Transverse colon (tissue), 4 donors: ENCODE data around the gene C19orf12. TPM values are rescaled to one million over a fixed set of nuclear protein-coding genes. Genes with fewer than 3 reads are reported as not detected.
A peak's percentile ranks its signal among the peaks of the same experiment; 100 is the strongest.

Source experiments
- DNase-seq: peaks from one replicate; pipeline ENCODE4 v3.0.0-alpha.2; 2019
- H3K27ac ChIP-seq, 4 donors: fragments of 200-600 bp; sonication (generic); 2 replicates each; pipeline ENCODE4 v1.5.1; 2016 to 2018; ENCODE audit warnings: inconsistent platforms in 4 of 4
- H3K27me3 ChIP-seq: fragments of 200-600 bp; sonication (generic); 2 replicates; pipeline ENCODE4 v1.5.1; 2017; ENCODE audit warnings: inconsistent platforms
- H3K36me3 ChIP-seq, 4 donors: fragments of 200-600 bp; sonication (generic); 2 replicates each; pipeline ENCODE4 v1.5.1; 2017 to 2019; ENCODE audit warnings: inconsistent platforms in 4 of 4
- H3K4me1 ChIP-seq, 4 donors: fragments of 200-600 bp; sonication (generic); 2 replicates each; pipeline ENCODE4 v1.5.1; 2017 to 2020; ENCODE audit warnings: inconsistent platforms in 4 of 4
- H3K4me3 ChIP-seq, 4 donors: fragments of 200-600 bp; sonication (generic); 1 replicate in 1 of 4; 2 replicates in 3 of 4; pipeline versions ENCODE4 v1.5.1 to v1.6.1; 2017 to 2019; ENCODE audit warnings: inconsistent platforms in 4 of 4
- H3K9me3 ChIP-seq, 2 donors: fragments of 200-600 bp; sonication (generic); 2 replicates each; pipeline ENCODE4 v1.5.1; 2017 to 2019; ENCODE audit warnings: inconsistent platforms in 2 of 2
- CTCF ChIP-seq, 5 experiments: fragments of 200-600 bp in 3 of 5; fragments of 450-650 bp in 2 of 5; sonication (generic) in 3 of 5; IDR thresholded peaks; 1 replicate in 2 of 5; 2 replicates in 3 of 5; pipeline ENCODE4 v1.5.1; 2016 to 2017; ENCODE audit warnings: antibody characterized with exemption in 5 of 5, inconsistent platforms in 3 of 5, mild to moderate bottlenecking in 2 of 5, moderate library complexity in 1 of 5
- EP300 ChIP-seq: sonication (generic); formaldehyde crosslinking; IDR thresholded peaks from one replicate; pipeline ENCODE4 v1.6.1; 2017; ENCODE audit warnings: antibody characterized with exemption, low read depth
- POLR2A ChIP-seq: fragments of 450-650 bp; IDR thresholded peaks from one replicate; pipeline ENCODE4 v1.6.1; 2016; ENCODE audit warnings: antibody characterized with exemption, mild to moderate bottlenecking, moderate library complexity
- POLR2AphosphoS5 ChIP-seq, 3 donors: sonication (generic); formaldehyde crosslinking; IDR thresholded peaks; one replicate each; pipeline ENCODE4 v1.6.1; 2016; ENCODE audit warnings: antibody characterized with exemption in 3 of 3
- WGBS, 2 donors: methylation state at CpG; one replicate each; pipeline ENCODE4 v1.1.5; 2018; ENCODE audit warnings: low coverage in 1 of 2; 5-methylcytosine and 5-hydroxymethylcytosine counted together
- in situ Hi-C, 4 donors: fragments of 200-750 bp; cut with MboI; loops; one replicate each; pipeline versions ENCODE4 v1.15.0 to v1.15.1; 2017; ENCODE audit warnings: low sequenced_read_pairs in 3 of 4, low pct_ligation_motif_present in 1 of 4, low pct_unique_long_range_greater_than_20kb in 1 of 4
- intact Hi-C: fragments of 100-400 bp; cut with DNase I; formaldehyde crosslinking; loops from one replicate; pipeline ENCODE4 v1.15.1; 2023; ENCODE audit warnings: low total_unique reads
- total RNA-seq, 4 donors: library from RNA; depleted of rRNA; stranded (reverse); fragments of >200 nt; gene quantifications; one replicate each; pipeline ENCODE4 v1.1.0, GENCODE V29; 2016

The C19orf12 gene
- total RNA-seq, 4 donors from 2014 or later: 13.9 to 33.3 (median 21.4) TPM

- Histone ChIP-seq H3K4me1 (peaks cover 0 to 46% (median 10%) of the 10 kb centered on the region in 4 donors), H3K27ac (peak overlapping the region in 3 of 4 donors; percentile 32 to 55 (median 47))
- DNase-seq: peak; percentile 72
Observed at GRCh38 chr19:29680447-29680846, 34.6 kb downstream of the C19orf12 start.

GRCh38 chr19:29679598-29680210 is 35.4 kb downstream of the C19orf12 start:
- peaks cover 0 to 46% (median 10%) of the 10 kb centered on the region in 4 donors for H3K4me1 ChIP-seq
- no peak for DNase-seq
- in situ Hi-C loops (no loop called here), intact Hi-C loops (no loop called here)
- TF ChIP-seq CTCF (IDR thresholded peaks at IDR 0.05) (no peak), POLR2A (no peak), EP300 (no peak), POLR2AphosphoS5 (IDR thresholded peaks at IDR 0.05) (no peak)
- peaks cover 0 to 5% (median 0%) of the 10 kb centered on the region in 4 donors for H3K36me3 ChIP-seq
- H3K27ac ChIP-seq: peak overlapping the region; percentile 6 to 55 (median 40)
- no peak overlapping the region for H3K4me3 ChIP-seq
- WGBS, 2 donors: 89 to 90% methylated on average over 5 to 9 of the region's 9 CpGs
- H3K9me3 ChIP-seq: no peaks in the 10 kb centered on the region
- no peaks in the 10 kb centered on the region for H3K27me3 ChIP-seq

More at GRCh38 chr19:29680447-29680846, 34.6 kb downstream of the C19orf12 start:
- 81% methylated on average over 11 of the region's 12 CpGs; no CpG with 5 or more reads in 1 of the 2 donors for WGBS, 2 donors
- Histone ChIP-seq H3K9me3 (no peaks in the 10 kb centered on the region), H3K4me3 (no peak overlapping the region), H3K27me3 (no peaks in the 10 kb centered on the region), H3K36me3 (no peaks in the 10 kb centered on the region)
- intact Hi-C loops: no loop called here
- TF ChIP-seq EP300: no peak
- TF ChIP-seq CTCF (IDR thresholded peaks at IDR 0.05): no peak
- no peak for TF ChIP-seq POLR2A
- TF ChIP-seq POLR2AphosphoS5 (IDR thresholded peaks at IDR 0.05): no peak
- in situ Hi-C loops: no loop called here

- WGBS, 2 donors: 79% methylated on average over 20 of the region's 20 CpGs; no CpG with 5 or more reads in 1 of the 2 donors
- Histone ChIP-seq H3K36me3 (peaks cover 0 to 9% (median 0%) of the 10 kb centered on the region in 4 donors), H3K27ac (peak overlapping the region in 3 of 4 donors; percentile 27 to 55 (median 45)), H3K4me1 (peaks cover 0 to 46% (median 10%) of the 10 kb centered on the region in 4 donors), H3K27me3 (no peaks in the 10 kb centered on the region), H3K9me3 (no peaks in the 10 kb centered on the region), H3K4me3 (no peak overlapping the region)
- TF ChIP-seq CTCF (IDR thresholded peaks at IDR 0.05): no peak
- peak in 1 of 3 donors; percentile 18 for TF ChIP-seq POLR2AphosphoS5 (IDR thresholded peaks at IDR 0.05)
- intact Hi-C loops: no loop called here
- in situ Hi-C loops: no loop called here
- peak; percentile 28 for DNase-seq
Observed at GRCh38 chr19:29678484-29679106, 36.5 kb downstream of the C19orf12 start.

GRCh38 chr19:29677001-29677817 is 37.9 kb downstream of the C19orf12 start:
- no peak for TF ChIP-seq CTCF (IDR thresholded peaks at IDR 0.05)
- TF ChIP-seq POLR2A: no peak
- TF ChIP-seq POLR2AphosphoS5 (IDR thresholded peaks at IDR 0.05): no peak
- intact Hi-C loops: no loop called here
- DNase-seq: no peak
- peaks cover 0 to 9% (median 0%) of the 10 kb centered on the region in 4 donors for H3K36me3 ChIP-seq
- no peaks in the 10 kb centered on the region for H3K9me3 ChIP-seq
- peak overlapping the region in 1 of 4 donors; percentile 55 for H3K27ac ChIP-seq
- 89 to 100% methylated on average over 1 to 22 of the region's 23 CpGs for WGBS, 2 donors
- H3K27me3 ChIP-seq: no peaks in the 10 kb centered on the region
- H3K4me1 ChIP-seq: peaks cover 0 to 46% (median 10%) of the 10 kb centered on the region in 4 donors
- in situ Hi-C loops: no loop called here
- no peak overlapping the region for H3K4me3 ChIP-seq
